ENCODE results near the gene MAPK11. TPM values are rescaled to one million over a fixed set of nuclear protein-coding genes. Genes with fewer than 3 reads are reported as not detected.

MAPK11 gene
- total RNA-seq, 1 experiment from 2014 or later: 19.3 TPM

DNA sequence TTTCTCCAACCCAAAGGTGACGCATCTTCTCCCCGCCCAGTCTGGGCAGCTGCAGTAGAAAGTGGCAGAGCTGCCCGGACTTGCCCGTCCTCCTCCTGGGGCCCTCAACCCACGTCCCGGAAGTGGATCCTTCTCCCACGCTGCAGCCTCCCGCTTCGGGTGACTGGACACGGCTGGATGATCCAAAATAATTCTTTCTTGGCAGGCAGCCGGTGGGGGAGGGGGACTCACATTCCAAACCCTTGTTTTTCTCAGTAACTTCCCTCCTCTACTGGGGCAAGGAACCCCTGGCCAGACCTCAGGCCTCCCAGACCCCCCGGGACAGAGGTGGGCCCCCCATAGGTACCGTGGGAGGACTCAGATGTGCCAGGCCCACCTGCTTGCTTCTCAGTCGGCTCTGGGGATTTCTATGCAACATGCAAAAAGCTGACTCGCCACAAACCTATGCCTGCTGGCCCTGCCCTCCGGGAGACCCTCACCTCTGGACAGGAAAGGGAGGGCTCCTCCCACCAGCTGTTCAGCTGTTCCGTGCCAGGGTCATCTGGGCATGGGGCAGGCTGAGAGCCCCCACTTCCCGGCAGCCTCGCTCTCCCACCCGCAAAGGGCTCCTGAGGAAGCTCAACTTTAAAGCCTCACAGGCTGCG is 35.9 kb upstream of the MAPK11 start:
- H3K9me3 ChIP-seq (ENCODE audit: control insufficient read depth in 1 of 2, insufficient read depth in 1 of 2, low read depth in 1 of 2, low read length in 2 of 2): no peaks in the 10 kb centered on the region
- H3K4me3 ChIP-seq (replicated peaks in 1 of 2; ENCODE audit: low read depth in 1 of 2, low read length in 2 of 2): peak overlapping the region; percentile 70 to 91
- H3K79me2 ChIP-seq (ENCODE audit: insufficient read depth, low read length): peaks cover 59% of the 10 kb centered on the region
- RAD21 ChIA-PET (ENCODE audit: low non-redundant PET in 1 of 2, low total read pairs in 2 of 2, uncharacterized antibody in 2 of 2, unreplicated experiment in 2 of 2): interaction anchor here in 1 of 2 experiments (0.7 to 0.8 kb wide), 2 partner anchors 20 to 22 kb away, joined by 3 read pairs; no protein-coding TSS in a partner anchor
- H3K9me2 ChIP-seq (ENCODE audit: insufficient read depth): no peaks in the 10 kb centered on the region
- peak overlapping the region; percentile 98 for H3K4me2 ChIP-seq (ENCODE audit: low read length)
- peak; percentile 68 for TF ChIP-seq POLR2AphosphoS5 (IDR thresholded peaks at IDR 0.05; ENCODE audit: low read depth, low read length)
- TF ChIP-seq, protein P1, sequence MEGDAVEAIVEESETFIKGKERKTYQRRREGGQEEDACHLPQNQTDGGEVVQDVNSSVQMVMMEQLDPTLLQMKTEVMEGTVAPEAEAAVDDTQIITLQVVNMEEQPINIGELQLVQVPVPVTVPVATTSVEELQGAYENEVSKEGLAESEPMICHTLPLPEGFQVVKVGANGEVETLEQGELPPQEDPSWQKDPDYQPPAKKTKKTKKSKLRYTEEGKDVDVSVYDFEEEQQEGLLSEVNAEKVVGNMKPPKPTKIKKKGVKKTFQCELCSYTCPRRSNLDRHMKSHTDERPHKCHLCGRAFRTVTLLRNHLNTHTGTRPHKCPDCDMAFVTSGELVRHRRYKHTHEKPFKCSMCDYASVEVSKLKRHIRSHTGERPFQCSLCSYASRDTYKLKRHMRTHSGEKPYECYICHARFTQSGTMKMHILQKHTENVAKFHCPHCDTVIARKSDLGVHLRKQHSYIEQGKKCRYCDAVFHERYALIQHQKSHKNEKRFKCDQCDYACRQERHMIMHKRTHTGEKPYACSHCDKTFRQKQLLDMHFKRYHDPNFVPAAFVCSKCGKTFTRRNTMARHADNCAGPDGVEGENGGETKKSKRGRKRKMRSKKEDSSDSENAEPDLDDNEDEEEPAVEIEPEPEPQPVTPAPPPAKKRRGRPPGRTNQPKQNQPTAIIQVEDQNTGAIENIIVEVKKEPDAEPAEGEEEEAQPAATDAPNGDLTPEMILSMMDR (IDR thresholded peaks at IDR 0.05 in 2 of 3, conservative IDR thresholded peaks at IDR 0.05 in 1 of 3; ENCODE audit: borderline replicate concordance in 1 of 3, insufficient read depth in 1 of 3, low read depth in 2 of 3, low read length in 2 of 3): no peak
- peak; percentile 25 for TF ChIP-seq YY1 (IDR thresholded peaks at IDR 0.05; ENCODE audit: extremely low read depth, insufficient replicate concordance, low read depth, low read length)
- no peaks in the 10 kb centered on the region for H3K27me3 ChIP-seq (ENCODE audit: insufficient read depth, low read length)
- peak; percentile 66 for DNase-seq (ENCODE audit: low read depth, low spot score)
- ATAC-seq: peak; percentile 70
- peak overlapping the region; percentile 96 for H3K9ac ChIP-seq (ENCODE audit: low read length)
- CTCF ChIA-PET: interaction anchor here (1.2 kb wide), 1 partner anchor 13 kb away, joined by 3 read pairs; no protein-coding TSS in a partner anchor
- H3K4me1 ChIP-seq (ENCODE audit: control insufficient read depth in 1 of 2, insufficient read depth in 2 of 2, low read length in 2 of 2): peaks cover 44 to 68% of the 10 kb centered on the region in 2 experiments
- H2AFZ ChIP-seq (ENCODE audit: low read depth, low read length, poor library complexity, severe bottlenecking): no peak overlapping the region
- POLR2A ChIA-PET: interaction anchor here (0.9 to 1.8 kb wide), 4 partner anchors 10 to 33 kb away, joined by 3 to 5 read pairs (median 4); no protein-coding TSS in a partner anchor
- no peaks in the 10 kb centered on the region for H4K20me1 ChIP-seq (ENCODE audit: insufficient read depth)
- peak overlapping the region; percentile 99 for H3K27ac ChIP-seq (ENCODE audit: low read depth, low read length)
- BruUV-seq (replicated peaks): TSS peak; percentile 97
- H3K36me3 ChIP-seq (ENCODE audit: control insufficient read depth in 1 of 2, insufficient read depth in 2 of 2, low read length in 2 of 2): 0 out of 4 replicates have a peak, but pooled peaks cover 0 to 2% of the 10 kb centered on the region in 2 experiments
- intact Hi-C loops (cut with micrococcal nuclease): no loop called here
